Hepatic stellate cell (primary cell): ENCODE results near the gene TPCN1.

ENCODE experiments used
- DNase-seq: peaks from one replicate; pipeline ENCODE4 v3.0.0; 2011; ENCODE audit warnings: low spot score

Gene TPCN1

DNA sequence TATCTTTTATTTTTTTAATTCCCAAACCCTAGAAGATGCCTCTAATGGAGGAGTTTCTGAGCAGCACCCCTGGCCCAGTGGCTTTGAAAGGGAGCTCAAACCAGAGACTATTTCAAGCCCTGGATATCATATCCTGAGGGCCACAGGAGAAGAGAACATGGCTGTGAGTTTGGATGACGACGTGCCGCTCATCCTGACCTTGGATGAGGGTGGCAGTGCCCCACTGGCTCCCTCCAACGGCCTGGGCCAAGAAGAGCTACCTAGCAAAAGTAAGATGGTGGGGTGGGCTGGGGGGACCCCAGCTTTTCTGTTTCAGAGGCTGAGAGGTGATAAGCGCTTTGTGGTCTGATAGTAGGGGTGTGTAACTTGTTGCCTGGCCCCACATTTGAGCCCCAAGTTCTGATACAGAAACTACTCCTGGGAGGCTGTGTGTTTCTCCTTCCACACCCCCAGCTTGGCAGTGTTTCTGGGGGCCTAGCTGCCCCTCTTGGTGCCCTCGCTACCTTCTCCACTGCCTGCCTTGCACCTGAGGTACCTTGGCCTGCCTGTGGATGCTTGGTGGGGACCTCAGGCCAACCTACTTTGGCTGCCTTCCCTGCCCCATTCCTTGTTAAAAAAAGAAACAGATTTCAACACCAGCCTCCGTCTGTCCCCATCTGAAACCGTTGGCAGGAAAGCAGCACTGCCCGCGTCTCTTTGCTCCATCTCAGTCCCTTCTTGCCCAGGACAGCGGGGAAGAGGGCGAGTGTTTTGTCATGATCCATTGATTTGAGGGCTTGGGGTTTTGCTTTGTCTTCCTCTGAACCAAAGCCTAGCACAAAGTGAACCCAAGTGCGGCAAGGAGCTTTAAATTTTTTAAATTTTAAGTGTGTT is 5.7 kb downstream of the TPCN1 start:
- no peak for DNase-seq

GRCh38 chr12:113227686-113228391 is 6.6 kb downstream of the TPCN1 start:
- no peak for DNase-seq

GRCh38 chr12:113228394-113229028 is 7.2 kb downstream of the TPCN1 start:
- no peak for DNase-seq

- no peak for DNase-seq
Measured at GRCh38 chr12:113230315-113231234, 9.3 kb downstream of the TPCN1 start.

- DNase-seq: no peak
Measured at GRCh38 chr12:113231235-113232088, 10.2 kb downstream of the TPCN1 start.

GRCh38 chr12:113232089-113232839 is 11.0 kb downstream of the TPCN1 start:
- DNase-seq: no peak

DNA sequence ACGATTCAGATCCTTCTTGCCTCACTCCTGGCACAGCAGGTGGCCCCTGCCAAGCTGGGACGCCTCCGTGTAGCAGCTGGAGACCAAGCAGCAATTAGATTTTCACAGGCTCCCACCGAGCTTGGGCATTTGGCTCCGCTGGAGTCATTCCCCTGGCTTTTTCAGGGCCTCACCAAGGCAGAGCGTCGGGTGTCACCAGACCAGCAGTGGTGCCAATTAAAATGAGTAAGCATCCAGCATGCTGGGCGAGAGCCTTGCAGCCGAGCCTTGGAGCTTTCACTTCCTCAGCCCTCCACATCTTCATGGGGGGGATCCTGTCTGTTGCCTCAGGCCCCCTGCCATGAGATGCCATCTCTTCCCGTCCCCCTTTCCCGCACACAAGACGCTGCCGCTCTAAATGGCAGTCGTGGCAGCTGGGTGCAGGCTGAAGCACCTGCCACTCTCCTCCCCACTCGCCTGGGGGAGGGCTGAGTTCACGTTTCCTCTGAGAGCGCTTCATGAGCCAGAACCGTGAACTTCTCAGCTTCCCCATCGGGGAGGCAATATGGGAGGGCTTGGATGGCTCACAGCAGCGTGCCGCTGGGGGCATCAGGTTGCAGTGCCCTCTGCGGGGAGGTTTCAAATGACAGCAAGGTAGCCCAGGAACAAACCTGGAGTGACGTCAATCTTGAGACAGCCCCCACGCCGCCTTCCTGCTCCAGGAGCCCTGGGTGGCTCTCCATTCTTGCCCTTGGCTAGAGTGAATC is 11.7 kb downstream of the TPCN1 start:
- no peak for DNase-seq

GRCh38 chr12:113233967-113234366 is 12.7 kb downstream of the TPCN1 start:
- no peak for DNase-seq

GRCh38 chr12:113234483-113234882 is 13.2 kb downstream of the TPCN1 start:
- no peak for DNase-seq

GRCh38 chr12:113235976-113236375 is 14.7 kb downstream of the TPCN1 start:
- DNase-seq: no peak

DNA sequence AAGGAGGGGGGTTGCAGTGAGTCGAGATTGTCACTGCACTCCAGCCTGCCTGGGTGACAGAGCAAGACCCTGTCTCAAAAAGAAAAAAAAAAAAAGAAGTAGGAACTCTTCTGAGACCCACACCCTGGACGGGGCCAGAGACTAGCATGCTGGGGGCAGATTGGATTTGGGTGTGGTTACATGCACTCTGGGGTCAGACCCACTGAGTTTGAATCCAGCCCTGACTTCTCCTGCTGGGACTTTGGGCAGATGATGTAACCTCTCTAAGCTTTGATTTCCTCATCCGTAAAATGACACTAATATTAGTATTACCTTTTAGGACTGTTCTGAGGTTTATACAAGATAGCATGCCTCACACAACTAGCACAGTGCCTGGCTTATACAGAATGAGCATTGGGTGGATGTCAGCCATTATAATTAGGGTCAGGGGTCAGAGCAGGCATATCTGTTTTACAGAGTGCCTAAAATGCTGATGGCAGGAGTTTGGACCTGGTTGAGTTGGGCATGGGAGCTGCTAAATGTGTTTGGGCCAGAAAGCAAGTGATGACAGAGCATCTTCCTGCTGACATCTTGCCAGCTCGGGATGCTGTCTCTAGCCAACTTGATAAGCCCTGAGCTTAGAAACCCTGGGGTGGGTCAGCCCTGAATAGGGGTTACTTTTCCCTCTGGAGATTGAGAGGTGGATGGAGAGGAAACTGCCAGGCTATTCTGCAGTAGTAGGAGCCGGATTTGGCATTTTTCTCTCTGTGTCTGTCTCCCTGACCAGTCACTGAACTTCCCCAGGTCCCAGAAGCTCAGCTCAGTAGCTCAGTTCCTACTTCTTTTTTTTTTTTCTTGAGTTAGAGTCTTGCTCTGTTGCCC is 15.5 kb downstream of the TPCN1 start:
- no peak for DNase-seq

GRCh38 chr12:113237748-113238147 is 16.5 kb downstream of the TPCN1 start:
- DNase-seq: no peak

DNA sequence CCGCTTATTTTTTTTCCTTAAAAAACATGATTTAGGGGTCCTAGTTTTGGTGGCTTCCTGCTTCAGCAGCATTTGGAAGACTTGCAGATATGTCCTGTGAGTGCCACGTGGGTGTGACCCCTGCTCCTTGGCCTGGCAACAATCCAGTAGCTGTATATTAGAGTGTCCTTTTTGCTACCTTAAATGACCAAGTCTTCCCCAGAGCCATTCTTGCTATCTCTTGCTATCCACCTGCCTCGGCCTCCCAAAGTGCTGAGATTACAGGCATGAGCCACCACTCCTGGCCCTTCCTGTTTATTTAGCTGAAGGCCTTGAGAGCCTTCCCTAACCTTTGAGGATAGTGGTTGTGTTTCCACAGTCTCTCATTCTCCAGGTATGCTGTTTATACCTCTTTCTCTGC is 17.0 kb downstream of the TPCN1 start:
- no peak for DNase-seq

GRCh38 chr12:113239288-113239771 is 18.1 kb downstream of the TPCN1 start:
- DNase-seq: no peak

GRCh38 chr12:113239811-113240331 is 18.6 kb downstream of the TPCN1 start:
- no peak for DNase-seq

DNA sequence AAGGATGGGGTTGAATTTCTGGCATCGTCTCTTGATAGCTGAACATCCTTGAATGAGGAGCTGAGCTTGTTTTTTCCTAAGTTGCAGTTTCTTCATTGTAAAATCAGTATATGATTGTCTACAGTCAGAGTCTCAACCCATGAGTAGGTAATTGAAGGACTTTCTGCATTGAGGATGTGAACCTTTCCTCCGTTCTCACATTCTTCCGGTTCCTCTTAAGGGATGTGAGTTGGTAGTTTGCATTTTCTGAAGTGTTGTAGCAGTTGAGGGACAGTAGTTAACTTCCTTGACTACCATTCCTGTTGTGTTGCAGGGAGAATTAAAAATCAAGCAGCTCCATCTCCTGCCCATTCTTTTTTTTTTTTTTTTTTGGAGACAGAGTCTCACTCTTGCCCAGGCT is 19.1 kb downstream of the TPCN1 start:
- no peak for DNase-seq

DNA sequence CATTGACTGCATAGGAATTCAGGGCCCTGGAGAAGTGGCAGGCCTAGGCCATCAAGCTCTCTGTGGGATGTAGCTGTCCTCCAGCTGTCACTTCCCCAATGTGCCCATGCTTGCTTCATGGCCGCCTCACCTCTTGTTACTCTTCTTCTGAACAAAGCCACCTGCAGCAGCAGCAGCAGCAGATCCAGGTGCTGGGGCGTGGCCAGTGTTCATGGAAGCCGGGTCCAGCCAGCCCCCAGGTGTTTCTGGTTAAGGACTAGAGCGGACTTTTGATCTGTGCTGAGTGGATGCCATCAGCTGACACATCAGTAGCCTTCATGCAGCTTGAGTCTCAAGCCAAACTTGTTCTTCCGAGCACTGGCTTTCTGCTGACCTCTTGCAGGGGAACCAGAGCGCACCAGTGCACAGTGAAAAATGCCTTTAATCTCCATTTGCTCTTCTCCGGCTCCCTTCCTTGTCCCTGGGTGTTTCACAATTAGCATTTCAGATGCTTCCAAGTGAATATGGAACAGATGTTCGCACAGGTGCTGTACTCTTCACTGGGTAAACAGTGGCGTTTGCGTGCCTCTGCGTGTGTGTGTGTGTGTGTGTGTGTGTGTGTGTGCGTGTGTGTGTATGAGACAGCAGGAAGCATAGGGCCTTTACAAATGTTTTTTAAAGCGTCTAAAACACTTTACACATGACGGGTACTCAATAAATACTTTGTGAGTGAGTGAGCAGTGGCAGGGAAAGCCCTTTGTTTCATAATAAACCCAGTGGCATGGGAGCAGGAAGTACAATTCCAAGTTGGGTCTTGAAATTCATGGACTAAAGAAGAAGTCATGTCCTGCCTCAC is 20.1 kb downstream of the TPCN1 start:
- peak; percentile 81 for DNase-seq
